Measurements from ENCODE around the gene CTIF.

CTIF gene

GRCh38 chr18:48638896-48639771 is 100.3 kb downstream of the CTIF start:
- no peak overlapping the region for H2BK12ac ChIP-seq (ENCODE audit: low read length)
- H3K4ac ChIP-seq (ENCODE audit: low read length) = no peak overlapping the region
- no peak overlapping the region for H4K91ac ChIP-seq (ENCODE audit: low read depth, low read length, poor library complexity)
- peaks cover 2% of the 10 kb centered on the region for H3K79me1 ChIP-seq (ENCODE audit: low read depth, low read length)
- no peaks in the 10 kb centered on the region for H3K27me3 ChIP-seq (ENCODE audit: control insufficient read depth in 3 of 3, insufficient read depth in 3 of 3, low read depth in 1 of 3, low read length in 3 of 3)
- H3K9me3 ChIP-seq (replicated peaks in 1 of 2; ENCODE audit: control insufficient read depth in 2 of 2, insufficient read depth in 1 of 2, low read depth in 1 of 2, low read length in 2 of 2) = peaks cover 4% of the 10 kb centered on the region in 2 donors
- no peak overlapping the region for H3K27ac ChIP-seq (replicated peaks; ENCODE audit: low read length)
- H3K18ac ChIP-seq (ENCODE audit: low read length) = no peak overlapping the region
- no peak overlapping the region for H3K4me2 ChIP-seq (ENCODE audit: insufficient read depth, low read length, poor library complexity, severe bottlenecking)
- H2AFZ ChIP-seq (ENCODE audit: low read length) = no peak overlapping the region
- H2BK120ac ChIP-seq (ENCODE audit: low read depth, low read length) = no peak overlapping the region
- no peak overlapping the region for H2BK15ac ChIP-seq (ENCODE audit: low read length)
- no peak overlapping the region for H4K8ac ChIP-seq (ENCODE audit: low read depth, low read length)
- H3K4me3 ChIP-seq (ENCODE audit: low read length in 2 of 2) = no peak overlapping the region
- no peaks in the 10 kb centered on the region for H3K36me3 ChIP-seq (replicated peaks in 1 of 2; ENCODE audit: control insufficient read depth in 2 of 2, insufficient read depth in 2 of 2, low read length in 2 of 2)
- H3K9ac ChIP-seq (ENCODE audit: low read depth, low read length, poor library complexity) = no peak overlapping the region
- H3K23ac ChIP-seq (ENCODE audit: low read depth, low read length, poor library complexity) = no peak overlapping the region
- no peak for DNase-seq (ENCODE audit: low spot score)
- no CpG with 5 or more reads among the region's 17 CpGs for WGBS, 2 donors (ENCODE audit: extremely low coverage in 2 of 2, insufficient read length in 2 of 2, insufficient replicate concordance in 1 of 2)
- no peak overlapping the region for H2AK5ac ChIP-seq (ENCODE audit: low read depth, low read length)
- no peak overlapping the region for H3K14ac ChIP-seq (ENCODE audit: low read length)
- no peak overlapping the region for H2BK5ac ChIP-seq (ENCODE audit: low read length)
- H3K4me1 ChIP-seq (ENCODE audit: control insufficient read depth in 2 of 2, insufficient read depth in 1 of 2, low read depth in 1 of 2, low read length in 2 of 2) = peaks cover 0 to 2% of the 10 kb centered on the region in 2 donors

GRCh38 chr18:48639772-48640432 is 101.1 kb downstream of the CTIF start:
- Histone ChIP-seq H4K8ac (ENCODE audit: low read depth, low read length) (no peak overlapping the region), H3K23ac (ENCODE audit: low read depth, low read length, poor library complexity) (no peak overlapping the region), H3K36me3 (replicated peaks in 1 of 2; ENCODE audit: control insufficient read depth in 2 of 2, insufficient read depth in 2 of 2, low read length in 2 of 2) (no peaks in the 10 kb centered on the region), H3K79me1 (ENCODE audit: low read depth, low read length) (peaks cover 2% of the 10 kb centered on the region), H3K4ac (ENCODE audit: low read length) (no peak overlapping the region), H2AK5ac (ENCODE audit: low read depth, low read length) (no peak overlapping the region), H3K4me1 (ENCODE audit: control insufficient read depth in 2 of 2, insufficient read depth in 1 of 2, low read depth in 1 of 2, low read length in 2 of 2) (peaks cover 0 to 2% of the 10 kb centered on the region in 2 donors), H3K27me3 (ENCODE audit: control insufficient read depth in 3 of 3, insufficient read depth in 3 of 3, low read depth in 1 of 3, low read length in 3 of 3) (no peaks in the 10 kb centered on the region), H2BK120ac (ENCODE audit: low read depth, low read length) (no peak overlapping the region), H3K18ac (ENCODE audit: low read length) (no peak overlapping the region), H3K9me3 (replicated peaks in 1 of 2; ENCODE audit: control insufficient read depth in 2 of 2, insufficient read depth in 1 of 2, low read depth in 1 of 2, low read length in 2 of 2) (peaks cover 4% of the 10 kb centered on the region in 2 donors), H2BK5ac (ENCODE audit: low read length) (no peak overlapping the region), H2BK15ac (ENCODE audit: low read length) (no peak overlapping the region), H4K91ac (ENCODE audit: low read depth, low read length, poor library complexity) (no peak overlapping the region), H3K14ac (ENCODE audit: low read length) (no peak overlapping the region), H2BK12ac (ENCODE audit: low read length) (no peak overlapping the region), H2AFZ (ENCODE audit: low read length) (no peak overlapping the region), H3K27ac (replicated peaks; ENCODE audit: low read length) (no peak overlapping the region), H3K4me3 (ENCODE audit: low read length in 2 of 2) (no peak overlapping the region), H3K4me2 (ENCODE audit: insufficient read depth, low read length, poor library complexity, severe bottlenecking) (no peak overlapping the region), H3K9ac (ENCODE audit: low read depth, low read length, poor library complexity) (peak overlapping the region; percentile 18)
- no CpG with 5 or more reads among the region's 14 CpGs for WGBS, 2 donors (ENCODE audit: extremely low coverage in 2 of 2, insufficient read length in 2 of 2, insufficient replicate concordance in 1 of 2)
- no peak for DNase-seq (ENCODE audit: low spot score)

DNA sequence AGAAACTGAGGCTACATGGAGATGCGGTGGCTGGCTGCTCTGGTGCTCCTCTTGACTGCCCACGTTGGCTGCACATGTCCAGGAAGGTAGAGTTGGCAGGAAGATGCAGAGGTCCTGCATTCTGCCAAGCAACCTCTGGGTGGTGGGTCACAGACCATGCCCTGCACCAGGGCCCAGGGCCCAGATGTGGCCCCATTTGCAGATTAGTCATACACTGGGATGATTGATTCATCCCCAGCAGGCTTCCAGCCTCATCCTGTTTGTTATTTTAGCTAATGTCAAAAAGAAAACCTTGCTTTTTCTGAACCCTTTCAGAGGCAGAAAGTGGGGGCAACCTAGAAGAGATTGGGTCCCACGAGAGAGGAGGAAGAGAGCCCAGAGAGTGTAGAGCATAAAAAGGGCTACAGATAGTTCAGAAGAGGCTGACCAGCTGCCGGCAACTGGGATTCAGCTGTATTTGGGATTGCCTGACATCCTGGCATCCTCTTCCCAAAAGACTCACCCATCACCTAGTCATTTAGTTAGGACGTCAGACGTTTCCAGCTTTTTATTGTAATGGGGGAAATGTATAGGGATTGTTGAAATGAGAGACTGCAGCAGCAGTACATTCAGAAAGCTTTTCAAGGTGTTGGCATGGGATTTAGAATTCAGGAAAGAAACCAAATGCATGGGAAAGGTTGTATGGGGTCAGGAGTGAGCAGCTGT is 101.9 kb downstream of the CTIF start:
- WGBS, 2 donors (ENCODE audit: extremely low coverage in 2 of 2, insufficient read length in 2 of 2, insufficient replicate concordance in 1 of 2) = no CpG with 5 or more reads among the region's 6 CpGs
- no peak for DNase-seq (ENCODE audit: low spot score)
- H3K4me3 ChIP-seq (ENCODE audit: low read length in 2 of 2) = no peak overlapping the region
- no peak overlapping the region for H4K91ac ChIP-seq (ENCODE audit: low read depth, low read length, poor library complexity)
- no peak overlapping the region for H3K14ac ChIP-seq (ENCODE audit: low read length)
- H3K27me3 ChIP-seq (ENCODE audit: control insufficient read depth in 3 of 3, insufficient read depth in 3 of 3, low read depth in 1 of 3, low read length in 3 of 3) = no peaks in the 10 kb centered on the region
- no peak overlapping the region for H4K8ac ChIP-seq (ENCODE audit: low read depth, low read length)
- no peak overlapping the region for H2AK5ac ChIP-seq (ENCODE audit: low read depth, low read length)
- no peak overlapping the region for H2BK12ac ChIP-seq (ENCODE audit: low read length)
- no peaks in the 10 kb centered on the region for H3K36me3 ChIP-seq (replicated peaks in 1 of 2; ENCODE audit: control insufficient read depth in 2 of 2, insufficient read depth in 2 of 2, low read length in 2 of 2)
- no peak overlapping the region for H3K9ac ChIP-seq (ENCODE audit: low read depth, low read length, poor library complexity)
- H3K4ac ChIP-seq (ENCODE audit: low read length) = no peak overlapping the region
- H3K79me1 ChIP-seq (ENCODE audit: low read depth, low read length) = peaks cover 2% of the 10 kb centered on the region
- H3K4me1 ChIP-seq (ENCODE audit: control insufficient read depth in 2 of 2, insufficient read depth in 1 of 2, low read depth in 1 of 2, low read length in 2 of 2) = peaks cover 0 to 2% of the 10 kb centered on the region in 2 donors
- H3K18ac ChIP-seq (ENCODE audit: low read length) = no peak overlapping the region
- H2BK120ac ChIP-seq (ENCODE audit: low read depth, low read length) = no peak overlapping the region
- peaks cover 4% of the 10 kb centered on the region in 2 donors for H3K9me3 ChIP-seq (replicated peaks in 1 of 2; ENCODE audit: control insufficient read depth in 2 of 2, insufficient read depth in 1 of 2, low read depth in 1 of 2, low read length in 2 of 2)
- no peak overlapping the region for H2AFZ ChIP-seq (ENCODE audit: low read length)
- no peak overlapping the region for H3K4me2 ChIP-seq (ENCODE audit: insufficient read depth, low read length, poor library complexity, severe bottlenecking)
- H3K23ac ChIP-seq (ENCODE audit: low read depth, low read length, poor library complexity) = no peak overlapping the region
- no peak overlapping the region for H2BK15ac ChIP-seq (ENCODE audit: low read length)
- no peak overlapping the region for H3K27ac ChIP-seq (replicated peaks; ENCODE audit: low read length)
- H2BK5ac ChIP-seq (ENCODE audit: low read length) = no peak overlapping the region

GRCh38 chr18:48641981-48642380 is 103.2 kb downstream of the CTIF start:
- H3K9me3 ChIP-seq (replicated peaks in 1 of 2; ENCODE audit: control insufficient read depth in 2 of 2, insufficient read depth in 1 of 2, low read depth in 1 of 2, low read length in 2 of 2) = peaks cover 4% of the 10 kb centered on the region in 2 donors
- no peak overlapping the region for H2BK15ac ChIP-seq (ENCODE audit: low read length)
- H3K4me3 ChIP-seq (ENCODE audit: low read length in 2 of 2) = no peak overlapping the region
- H4K91ac ChIP-seq (ENCODE audit: low read depth, low read length, poor library complexity) = no peak overlapping the region
- no peak overlapping the region for H2BK120ac ChIP-seq (ENCODE audit: low read depth, low read length)
- no peak overlapping the region for H4K8ac ChIP-seq (ENCODE audit: low read depth, low read length)
- H3K18ac ChIP-seq (ENCODE audit: low read length) = no peak overlapping the region
- WGBS, 2 donors (ENCODE audit: extremely low coverage in 2 of 2, insufficient read length in 2 of 2, insufficient replicate concordance in 1 of 2) = no CpG with 5 or more reads among the region's 4 CpGs
- no peak overlapping the region for H2BK12ac ChIP-seq (ENCODE audit: low read length)
- H3K4me1 ChIP-seq (ENCODE audit: control insufficient read depth in 2 of 2, insufficient read depth in 1 of 2, low read depth in 1 of 2, low read length in 2 of 2) = peaks cover 0 to 2% of the 10 kb centered on the region in 2 donors
- no peak overlapping the region for H2AFZ ChIP-seq (ENCODE audit: low read length)
- H3K23ac ChIP-seq (ENCODE audit: low read depth, low read length, poor library complexity) = no peak overlapping the region
- H3K27ac ChIP-seq (replicated peaks; ENCODE audit: low read length) = no peak overlapping the region
- no peak for DNase-seq (ENCODE audit: low spot score)
- no peak overlapping the region for H3K9ac ChIP-seq (ENCODE audit: low read depth, low read length, poor library complexity)
- no peaks in the 10 kb centered on the region for H3K27me3 ChIP-seq (ENCODE audit: control insufficient read depth in 3 of 3, insufficient read depth in 3 of 3, low read depth in 1 of 3, low read length in 3 of 3)
- H2BK5ac ChIP-seq (ENCODE audit: low read length) = no peak overlapping the region
- H3K14ac ChIP-seq (ENCODE audit: low read length) = no peak overlapping the region
- no peak overlapping the region for H2AK5ac ChIP-seq (ENCODE audit: low read depth, low read length)
- H3K4ac ChIP-seq (ENCODE audit: low read length) = no peak overlapping the region
- H3K36me3 ChIP-seq (replicated peaks in 1 of 2; ENCODE audit: control insufficient read depth in 2 of 2, insufficient read depth in 2 of 2, low read length in 2 of 2) = no peaks in the 10 kb centered on the region
- H3K4me2 ChIP-seq (ENCODE audit: insufficient read depth, low read length, poor library complexity, severe bottlenecking) = no peak overlapping the region
- H3K79me1 ChIP-seq (ENCODE audit: low read depth, low read length) = no peaks in the 10 kb centered on the region
